Measurements from ENCODE around the gene ATP10A. TPM values are rescaled to one million over a fixed set of nuclear protein-coding genes. Genes with fewer than 3 reads are reported as not detected.

Gene ATP10A
- total RNA-seq, 1 donor from 2014 or later, result 0.22 TPM

- Mint-ChIP-seq H3K27ac (no peak overlapping the region), H3K9me3 (no peaks in the 10 kb centered on the region), H3K4me1 (no peaks in the 10 kb centered on the region), H3K4me3 (no peak overlapping the region), H3K27me3 (ENCODE audit: low read depth) (peaks cover 14% of the 10 kb centered on the region), H3K36me3 (no peaks in the 10 kb centered on the region)
- TF ChIP-seq CTCF (IDR thresholded peaks at IDR 0.05; ENCODE audit: unreplicated experiment), result no peak
- DNase-seq (ENCODE audit: low spot score in 2 of 2, unreplicated experiment in 2 of 2), result no peak
Observed at GRCh38 chr15:25694823-25695312, 168.3 kb downstream of the ATP10A start.

- no peaks in the 10 kb centered on the region for H3K9me3 Mint-ChIP-seq
- no peak for DNase-seq (ENCODE audit: low spot score in 2 of 2, unreplicated experiment in 2 of 2)
- no peak overlapping the region for H3K4me3 Mint-ChIP-seq
- no peak overlapping the region for H3K27ac Mint-ChIP-seq
- no peak for TF ChIP-seq CTCF (IDR thresholded peaks at IDR 0.05; ENCODE audit: unreplicated experiment)
- H3K36me3 Mint-ChIP-seq, result no peaks in the 10 kb centered on the region
- peaks cover 14% of the 10 kb centered on the region for H3K27me3 Mint-ChIP-seq (ENCODE audit: low read depth)
- no peaks in the 10 kb centered on the region for H3K4me1 Mint-ChIP-seq
Observed at GRCh38 chr15:25694239-25694584, 168.9 kb downstream of the ATP10A start.

- Mint-ChIP-seq H3K27ac (no peak overlapping the region), H3K4me3 (no peak overlapping the region), H3K4me1 (no peaks in the 10 kb centered on the region), H3K27me3 (ENCODE audit: low read depth) (peaks cover 14% of the 10 kb centered on the region), H3K9me3 (no peaks in the 10 kb centered on the region), H3K36me3 (no peaks in the 10 kb centered on the region)
- no peak for DNase-seq (ENCODE audit: low spot score in 2 of 2, unreplicated experiment in 2 of 2)
- peak; percentile 43 for TF ChIP-seq CTCF (IDR thresholded peaks at IDR 0.05; ENCODE audit: unreplicated experiment)
Observed at GRCh38 chr15:25693321-25694238, 169.5 kb downstream of the ATP10A start.

- Mint-ChIP-seq H3K36me3 (no peaks in the 10 kb centered on the region), H3K27ac (no peak overlapping the region), H3K27me3 (ENCODE audit: low read depth) (peaks cover 9% of the 10 kb centered on the region)
Observed at GRCh38 chr15:25691544-25692430, 171.3 kb downstream of the ATP10A start.

More at GRCh38 chr15:25691544-25692430, 171.3 kb downstream of the ATP10A start:
- H3K4me3 Mint-ChIP-seq, result no peak overlapping the region
- H3K4me1 Mint-ChIP-seq, result no peaks in the 10 kb centered on the region
- no peak for TF ChIP-seq CTCF (IDR thresholded peaks at IDR 0.05; ENCODE audit: unreplicated experiment)
- H3K9me3 Mint-ChIP-seq, result no peaks in the 10 kb centered on the region
- DNase-seq (ENCODE audit: low spot score in 2 of 2, unreplicated experiment in 2 of 2), result no peak

Data from mesothelial cell of epicardium (in vitro differentiated cells).